ENCODE data around the gene IFT57.

- TF ChIP-seq, protein P1, sequence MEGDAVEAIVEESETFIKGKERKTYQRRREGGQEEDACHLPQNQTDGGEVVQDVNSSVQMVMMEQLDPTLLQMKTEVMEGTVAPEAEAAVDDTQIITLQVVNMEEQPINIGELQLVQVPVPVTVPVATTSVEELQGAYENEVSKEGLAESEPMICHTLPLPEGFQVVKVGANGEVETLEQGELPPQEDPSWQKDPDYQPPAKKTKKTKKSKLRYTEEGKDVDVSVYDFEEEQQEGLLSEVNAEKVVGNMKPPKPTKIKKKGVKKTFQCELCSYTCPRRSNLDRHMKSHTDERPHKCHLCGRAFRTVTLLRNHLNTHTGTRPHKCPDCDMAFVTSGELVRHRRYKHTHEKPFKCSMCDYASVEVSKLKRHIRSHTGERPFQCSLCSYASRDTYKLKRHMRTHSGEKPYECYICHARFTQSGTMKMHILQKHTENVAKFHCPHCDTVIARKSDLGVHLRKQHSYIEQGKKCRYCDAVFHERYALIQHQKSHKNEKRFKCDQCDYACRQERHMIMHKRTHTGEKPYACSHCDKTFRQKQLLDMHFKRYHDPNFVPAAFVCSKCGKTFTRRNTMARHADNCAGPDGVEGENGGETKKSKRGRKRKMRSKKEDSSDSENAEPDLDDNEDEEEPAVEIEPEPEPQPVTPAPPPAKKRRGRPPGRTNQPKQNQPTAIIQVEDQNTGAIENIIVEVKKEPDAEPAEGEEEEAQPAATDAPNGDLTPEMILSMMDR (IDR thresholded peaks at IDR 0.05; ENCODE audit: insufficient read depth, low read depth, low read length) = no peak
- TF ChIP-seq EZH2 (IDR thresholded peaks at IDR 0.05; ENCODE audit: insufficient read depth, low read length) = no peak
Measured at GRCh38 chr3:108234387-108234957, 12.2 kb upstream of the IFT57 start.
